GM12878 (cell line): Measurements from ENCODE around the gene PRELID2.

Experiments
- ATF3 ChIP-seq: IDR thresholded peaks from 2 replicates; pipeline ENCODE4 v1.6.1; 2011; ENCODE audit warnings: low read depth, mild to moderate bottlenecking, low read length, moderate library complexity, borderline replicate concordance; ENCODE audit errors: extremely low read depth
- CHD1 ChIP-seq: IDR thresholded peaks from 2 replicates; pipeline ENCODE4 v1.6.1; 2012; ENCODE audit warnings: low read depth, low read length, improper control_type of control experiment
- CTCF ChIP-seq, 3 experiments: IDR thresholded peaks in 2 of 3; conservative IDR thresholded peaks in 1 of 3; 2 replicates each; pipeline ENCODE4 v1.5.1; 2011; ENCODE audit warnings: low read depth in 3 of 3, low read length in 3 of 3, mild to moderate bottlenecking in 3 of 3, control low read depth in 2 of 3, moderate library complexity in 2 of 3, inconsistent platforms in 1 of 3, mixed read lengths in 1 of 3; ENCODE audit not compliant: control insufficient read depth in 2 of 3, insufficient read depth in 1 of 3; ENCODE audit errors: extremely low read depth in 1 of 3
- MTA3 ChIP-seq: IDR thresholded peaks from 2 replicates; pipeline ENCODE4 v1.6.1; 2012; ENCODE audit warnings: low read length, inconsistent platforms, borderline replicate concordance
- MYC ChIP-seq: IDR thresholded peaks from 2 replicates; pipeline ENCODE4 v1.6.1; 2011; ENCODE audit warnings: mild to moderate bottlenecking, low read length, moderate library complexity, inconsistent platforms; ENCODE audit not compliant: insufficient read depth, insufficient replicate concordance, insufficient read length, severe bottlenecking
- POLR2AphosphoS5 ChIP-seq: IDR thresholded peaks from 2 replicates; pipeline ENCODE4 v1.6.1; 2011; ENCODE audit warnings: mild to moderate bottlenecking, low read length, inconsistent platforms
- RAD21 ChIP-seq: IDR thresholded peaks from 2 replicates; pipeline ENCODE4 v1.6.1; 2011; ENCODE audit warnings: mild to moderate bottlenecking, low read depth, low read length, moderate library complexity; ENCODE audit not compliant: insufficient read depth
- RAD51 ChIP-seq: fragments of 450-650 bp; IDR thresholded peaks from 2 replicates; pipeline ENCODE4 v1.6.1; 2016; ENCODE audit warnings: moderate library complexity, mild to moderate bottlenecking, inconsistent platforms
- RBBP5 ChIP-seq: fragments of 200-600 bp; sonication (generic); conservative IDR thresholded peaks from 2 replicates; pipeline ENCODE4 v1.6.1; 2016
- RFX5 ChIP-seq: IDR thresholded peaks from 2 replicates; pipeline ENCODE4 v1.6.1; 2011; ENCODE audit warnings: low read depth, low read length, improper control_type of control experiment
- ZNF592 ChIP-seq: fragments of 450-650 bp; IDR thresholded peaks from 2 replicates; pipeline ENCODE4 v1.6.1; 2017; ENCODE audit warnings: mild to moderate bottlenecking, moderate library complexity
- TF ChIP-seq, protein P1 (sequence below): IDR thresholded peaks from 2 replicates; pipeline ENCODE4 v1.6.1; 2012; ENCODE audit warnings: low read depth, low read length, improper control_type of control experiment

DNA sequence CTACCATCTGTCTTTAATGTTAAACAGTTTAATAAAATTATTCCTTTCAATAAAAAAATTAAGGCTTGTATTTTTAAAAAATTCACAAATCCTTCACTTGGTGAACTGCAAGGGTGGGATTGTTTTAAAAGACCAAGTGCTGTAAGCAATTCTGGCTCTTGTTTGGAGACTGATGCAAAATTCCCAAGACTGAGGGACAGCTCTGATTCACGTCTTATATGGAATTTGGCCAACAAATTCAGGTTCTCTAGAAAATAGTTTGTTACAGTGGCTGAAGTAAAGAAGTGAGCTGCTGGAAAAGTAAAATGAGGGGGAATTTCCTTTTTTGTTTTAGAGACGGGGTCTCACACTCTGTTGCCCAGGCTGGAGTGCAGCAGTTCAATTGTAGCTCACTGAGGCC, 58.3 kb downstream of the PRELID2 start:
- TF ChIP-seq, protein P1, sequence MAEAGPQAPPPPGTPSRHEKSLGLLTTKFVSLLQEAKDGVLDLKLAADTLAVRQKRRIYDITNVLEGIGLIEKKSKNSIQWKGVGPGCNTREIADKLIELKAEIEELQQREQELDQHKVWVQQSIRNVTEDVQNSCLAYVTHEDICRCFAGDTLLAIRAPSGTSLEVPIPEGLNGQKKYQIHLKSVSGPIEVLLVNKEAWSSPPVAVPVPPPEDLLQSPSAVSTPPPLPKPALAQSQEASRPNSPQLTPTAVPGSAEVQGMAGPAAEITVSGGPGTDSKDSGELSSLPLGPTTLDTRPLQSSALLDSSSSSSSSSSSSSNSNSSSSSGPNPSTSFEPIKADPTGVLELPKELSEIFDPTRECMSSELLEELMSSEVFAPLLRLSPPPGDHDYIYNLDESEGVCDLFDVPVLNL, result no peak
- TF ChIP-seq RFX5, result no peak
- TF ChIP-seq CTCF (IDR thresholded peaks at IDR 0.05 in 2 of 3, conservative IDR thresholded peaks at IDR 0.05 in 1 of 3; ENCODE audit: control insufficient read depth in 2 of 3, extremely low read depth in 1 of 3, insufficient read depth in 1 of 3, low read depth in 3 of 3, low read length in 3 of 3), result no peak
- TF ChIP-seq RBBP5, result no peak
- TF ChIP-seq ATF3, result no peak
- TF ChIP-seq POLR2AphosphoS5, result no peak
- TF ChIP-seq MYC, result no peak
- no peak for TF ChIP-seq RAD21
- TF ChIP-seq MTA3, result no peak
- TF ChIP-seq RAD51, result no peak
- no peak for TF ChIP-seq ZNF592
- no peak for TF ChIP-seq CHD1
